Smooth muscle cell (in vitro differentiated cells): Measurements from ENCODE around the gene ZNF775. TPM values are rescaled to one million over a fixed set of nuclear protein-coding genes. Genes with fewer than 3 reads are reported as not detected.

Experiments used
- DNase-seq: peaks from one replicate; lab custom pipeline; 2025; ENCODE audit not compliant: unreplicated experiment; lab: John Stamatoyannopoulos, UW
- H2AFZ ChIP-seq: fragments of 200-600 bp; sonication (generic); 2 replicates; pipeline ENCODE4 v1.6.0; 2016; ENCODE audit warnings: antibody characterized with exemption, low read depth, mild to moderate bottlenecking
- H3F3A ChIP-seq: fragments of 200-600 bp; sonication (generic); 2 replicates; pipeline ENCODE4 v1.6.0; 2017; ENCODE audit warnings: antibody characterized with exemption, low read depth
- H3K27ac ChIP-seq: fragments of 200-600 bp; sonication (generic); 2 replicates; pipeline ENCODE4 v1.5.1; 2016; ENCODE audit warnings: low read depth, mild to moderate bottlenecking
- H3K27me3 ChIP-seq: fragments of 200-600 bp; sonication (generic); 2 replicates; pipeline ENCODE4 v1.6.1; 2016; ENCODE audit warnings: low read depth, mild to moderate bottlenecking
- H3K36me3 ChIP-seq: fragments of 200-600 bp; sonication (generic); 2 replicates; pipeline ENCODE4 v1.5.1; 2016; ENCODE audit warnings: low read depth
- H3K4me1 ChIP-seq: fragments of 200-600 bp; sonication (generic); 2 replicates; pipeline ENCODE4 v1.5.1; 2016; ENCODE audit warnings: low read depth
- H3K4me2 ChIP-seq: fragments of 200-600 bp; sonication (generic); 2 replicates; pipeline ENCODE4 v1.6.0; 2016; ENCODE audit warnings: mild to moderate bottlenecking
- H3K4me3 ChIP-seq: fragments of 200-600 bp; sonication (generic); 2 replicates; pipeline ENCODE4 v1.5.1; 2016; ENCODE audit warnings: mild to moderate bottlenecking
- H3K79me2 ChIP-seq: fragments of 200-600 bp; sonication (generic); 2 replicates; pipeline ENCODE4 v1.6.0; 2016; ENCODE audit warnings: low read depth, mild to moderate bottlenecking
- H3K9ac ChIP-seq: fragments of 200-600 bp; sonication (generic); 2 replicates; pipeline ENCODE4 v1.6.0; 2016; ENCODE audit warnings: low read depth
- H3K9me3 ChIP-seq: fragments of 200-600 bp; sonication (generic); replicated peaks from 2 replicates; pipeline ENCODE4 v1.5.1; 2016; ENCODE audit warnings: low read depth
- H4K20me1 ChIP-seq: fragments of 200-600 bp; sonication (generic); 2 replicates; pipeline ENCODE4 v1.6.0; 2016; ENCODE audit warnings: low read depth
- WGBS: methylation state at CpG from one replicate; pipeline ENCODE4 v1.1.7; 2016; ENCODE audit warnings: low lambda C conversion rate; 5-methylcytosine and 5-hydroxymethylcytosine counted together
- polyA plus RNA-seq: library from polyadenylated mRNA; unstranded; fragments of >200 nt; fragmentation: Nextera tagmentation; extraction: Ambion mirVana; gene quantifications from 2 replicates; pipeline ENCODE4 v1.2.1, GENCODE V29; 2016
- total RNA-seq: library from RNA; depleted of rRNA; stranded (reverse); fragments of >200 nt; gene quantifications from 2 replicates; pipeline ENCODE4 v1.2.3, GENCODE V29; 2014
- TF ChIP-seq, protein P1 (sequence below): fragments of 200-600 bp; sonication (generic); IDR thresholded peaks from 2 replicates; pipeline ENCODE4 v1.5.1; 2017; ENCODE audit warnings: borderline replicate concordance, mild to moderate bottlenecking, antibody characterized with exemption; ENCODE audit not compliant: insufficient read depth, poor library complexity, severe bottlenecking

ZNF775 gene
- total and polyA plus RNA-seq, 2 experiments from 2014 or later: 5.9 to 23.8 TPM

DNA sequence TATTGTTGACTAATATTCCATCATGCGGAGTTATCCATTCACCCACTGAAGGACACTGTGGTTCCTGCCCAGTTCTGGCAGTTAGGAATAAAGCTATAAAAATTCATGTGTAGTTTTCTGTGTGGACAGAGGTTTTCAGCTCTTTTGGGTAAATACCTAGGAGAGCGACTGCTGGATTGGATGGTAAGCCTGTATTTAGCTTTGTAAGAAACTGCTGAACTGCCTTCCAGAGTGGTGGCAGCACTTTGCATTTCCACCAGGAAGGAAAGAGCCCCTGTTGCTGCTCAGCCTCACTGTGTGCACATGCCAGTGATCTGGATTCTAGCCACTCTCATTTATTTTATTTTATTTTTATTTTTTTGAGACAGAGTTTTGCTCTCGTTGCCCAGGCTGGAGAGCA, 14.2 kb downstream of the ZNF775 start:
- no peaks in the 10 kb centered on the region for H3K4me1 ChIP-seq
- H3K27me3 ChIP-seq: no peaks in the 10 kb centered on the region
- peaks cover 51% of the 10 kb centered on the region for H4K20me1 ChIP-seq
- H3K9ac ChIP-seq: no peak overlapping the region
- peaks cover 3% of the 10 kb centered on the region for H3F3A ChIP-seq
- no peak overlapping the region for H2AFZ ChIP-seq
- no peak for DNase-seq
- H3K4me3 ChIP-seq: no peak overlapping the region
- H3K4me2 ChIP-seq: no peak overlapping the region
- H3K36me3 ChIP-seq: no peaks in the 10 kb centered on the region
- no peaks in the 10 kb centered on the region for H3K9me3 ChIP-seq
- WGBS: 98% methylated on average over 3 of the region's 3 CpGs
- peaks cover 4% of the 10 kb centered on the region for H3K79me2 ChIP-seq
- H3K27ac ChIP-seq: no peak overlapping the region
- TF ChIP-seq, protein P1, sequence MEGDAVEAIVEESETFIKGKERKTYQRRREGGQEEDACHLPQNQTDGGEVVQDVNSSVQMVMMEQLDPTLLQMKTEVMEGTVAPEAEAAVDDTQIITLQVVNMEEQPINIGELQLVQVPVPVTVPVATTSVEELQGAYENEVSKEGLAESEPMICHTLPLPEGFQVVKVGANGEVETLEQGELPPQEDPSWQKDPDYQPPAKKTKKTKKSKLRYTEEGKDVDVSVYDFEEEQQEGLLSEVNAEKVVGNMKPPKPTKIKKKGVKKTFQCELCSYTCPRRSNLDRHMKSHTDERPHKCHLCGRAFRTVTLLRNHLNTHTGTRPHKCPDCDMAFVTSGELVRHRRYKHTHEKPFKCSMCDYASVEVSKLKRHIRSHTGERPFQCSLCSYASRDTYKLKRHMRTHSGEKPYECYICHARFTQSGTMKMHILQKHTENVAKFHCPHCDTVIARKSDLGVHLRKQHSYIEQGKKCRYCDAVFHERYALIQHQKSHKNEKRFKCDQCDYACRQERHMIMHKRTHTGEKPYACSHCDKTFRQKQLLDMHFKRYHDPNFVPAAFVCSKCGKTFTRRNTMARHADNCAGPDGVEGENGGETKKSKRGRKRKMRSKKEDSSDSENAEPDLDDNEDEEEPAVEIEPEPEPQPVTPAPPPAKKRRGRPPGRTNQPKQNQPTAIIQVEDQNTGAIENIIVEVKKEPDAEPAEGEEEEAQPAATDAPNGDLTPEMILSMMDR: no peak

DNA sequence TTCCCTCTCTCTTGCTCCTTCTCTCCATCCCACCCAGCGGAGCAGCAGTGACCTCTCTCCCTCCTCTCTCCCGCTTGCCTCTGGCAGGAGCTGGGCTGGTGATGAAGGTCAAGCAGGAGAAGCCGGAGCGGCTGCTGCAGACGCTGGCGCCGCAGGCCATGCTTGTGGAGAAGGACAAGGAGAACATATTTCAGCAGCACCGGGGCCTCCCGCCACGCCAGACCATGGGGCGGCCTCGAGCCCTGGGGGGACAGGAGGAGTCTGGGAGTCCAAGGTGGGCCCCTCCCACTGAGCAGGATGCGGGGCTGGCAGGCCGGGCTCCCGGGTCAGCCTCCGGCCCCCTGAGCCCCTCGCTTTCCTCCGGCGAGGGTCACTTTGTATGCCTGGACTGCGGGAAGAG, 17.3 kb downstream of the ZNF775 start:
- WGBS: 97% methylated on average over 20 of the region's 20 CpGs
- Histone ChIP-seq H4K20me1 (peaks cover 37% of the 10 kb centered on the region), H3K9me3 (no peaks in the 10 kb centered on the region), H3K36me3 (no peaks in the 10 kb centered on the region), H2AFZ (no peak overlapping the region), H3K27ac (no peak overlapping the region), H3K79me2 (peaks cover 4% of the 10 kb centered on the region), H3K4me2 (no peak overlapping the region), H3F3A (peaks cover 10% of the 10 kb centered on the region), H3K4me1 (peaks cover 17% of the 10 kb centered on the region), H3K4me3 (no peak overlapping the region), H3K9ac (no peak overlapping the region), H3K27me3 (no peaks in the 10 kb centered on the region)
- TF ChIP-seq, protein P1: no peak
- no peak for DNase-seq

DNA sequence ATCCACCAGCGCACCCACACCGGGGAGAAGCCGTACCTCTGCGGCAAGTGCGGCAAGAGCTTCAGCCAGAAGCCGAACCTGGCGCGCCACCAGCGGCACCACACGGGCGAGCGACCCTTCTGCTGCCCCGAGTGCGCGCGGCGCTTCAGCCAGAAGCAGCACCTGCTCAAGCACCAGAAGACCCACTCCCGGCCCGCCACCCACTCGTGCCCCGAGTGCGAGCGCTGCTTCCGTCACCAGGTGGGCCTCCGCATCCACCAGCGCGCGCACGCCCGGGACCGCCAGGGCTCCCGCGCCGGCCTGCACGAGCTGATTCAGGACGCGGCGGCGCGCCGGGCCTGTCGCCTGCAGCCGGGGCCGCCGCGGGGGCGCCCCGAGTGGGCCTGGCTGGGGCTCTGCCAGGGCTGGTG, 17.7 kb downstream of the ZNF775 start:
- H3F3A ChIP-seq: peaks cover 10% of the 10 kb centered on the region
- no peak overlapping the region for H3K4me2 ChIP-seq
- peaks cover 35% of the 10 kb centered on the region for H4K20me1 ChIP-seq
- no peaks in the 10 kb centered on the region for H3K27me3 ChIP-seq
- H3K36me3 ChIP-seq: no peaks in the 10 kb centered on the region
- H2AFZ ChIP-seq: no peak overlapping the region
- peaks cover 4% of the 10 kb centered on the region for H3K79me2 ChIP-seq
- WGBS: 100% methylated on average over 18 of the region's 48 CpGs
- H3K27ac ChIP-seq: no peak overlapping the region
- H3K4me1 ChIP-seq: peaks cover 21% of the 10 kb centered on the region
- H3K9ac ChIP-seq: no peak overlapping the region
- TF ChIP-seq, protein P1: no peak
- no peak for DNase-seq
- no peak overlapping the region for H3K4me3 ChIP-seq
- no peaks in the 10 kb centered on the region for H3K9me3 ChIP-seq

DNA sequence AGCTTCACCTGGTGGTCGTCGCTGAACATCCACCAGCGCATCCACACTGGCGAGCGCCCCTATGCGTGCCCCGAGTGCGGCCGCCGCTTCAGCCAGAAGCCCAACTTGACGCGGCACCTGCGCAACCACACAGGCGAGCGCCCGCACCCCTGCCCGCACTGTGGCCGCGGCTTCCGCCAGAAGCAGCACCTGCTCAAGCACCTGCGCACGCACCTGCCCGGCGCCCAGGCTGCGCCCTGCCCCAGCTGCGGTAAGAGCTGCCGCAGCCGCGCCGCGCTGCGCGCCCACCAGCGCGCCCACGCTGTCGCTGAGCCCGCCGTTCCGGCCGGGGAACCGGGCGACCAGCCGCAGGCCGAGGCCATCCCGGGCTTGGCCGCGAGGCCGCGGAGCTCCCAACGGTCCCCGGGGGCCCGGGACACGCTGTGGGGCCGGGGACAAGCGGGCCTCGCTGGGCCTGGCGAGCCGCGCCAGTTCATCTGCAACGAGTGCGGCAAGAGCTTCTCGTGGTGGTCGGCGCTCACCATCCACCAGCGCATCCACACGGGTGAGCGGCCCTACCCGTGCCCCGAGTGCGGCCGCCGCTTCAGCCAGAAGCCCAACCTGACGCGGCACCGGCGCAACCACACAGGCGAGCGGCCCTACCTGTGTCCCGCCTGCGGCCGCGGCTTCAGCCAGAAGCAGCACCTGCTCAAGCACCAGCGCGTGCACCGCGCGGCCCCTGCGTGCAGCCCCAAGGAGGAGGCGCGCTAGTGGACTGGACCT, 18.4 kb downstream of the ZNF775 start:
- H3K27ac ChIP-seq: no peak overlapping the region
- no peak for DNase-seq
- H3F3A ChIP-seq: peaks cover 10% of the 10 kb centered on the region
- no peak overlapping the region for H3K4me3 ChIP-seq
- no peaks in the 10 kb centered on the region for H3K9me3 ChIP-seq
- WGBS: 97% methylated on average over 78 of the region's 91 CpGs
- no peak overlapping the region for H3K4me2 ChIP-seq
- peaks cover 28% of the 10 kb centered on the region for H4K20me1 ChIP-seq
- no peaks in the 10 kb centered on the region for H3K36me3 ChIP-seq
- peaks cover 26% of the 10 kb centered on the region for H3K4me1 ChIP-seq
- TF ChIP-seq, protein P1: no peak
- no peaks in the 10 kb centered on the region for H3K27me3 ChIP-seq
- H3K9ac ChIP-seq: no peak overlapping the region
- peaks cover 4% of the 10 kb centered on the region for H3K79me2 ChIP-seq
- no peak overlapping the region for H2AFZ ChIP-seq
